Body of pancreas (tissue), 4 donors: Measurements from ENCODE around the gene BARD1. TPM values are rescaled to one million over a fixed set of nuclear protein-coding genes. Genes with fewer than 3 reads are reported as not detected.

ENCODE experiments used
- ATAC-seq: fragments of 150-250 bp; one replicate; pipeline ENCODE4 v1.9.1; 2016
- DNase-seq, 4 donors: peaks; one replicate each; pipeline ENCODE4 v3.0.0-alpha.2; 2019
- H3K27ac ChIP-seq, 4 donors: fragments of 200-600 bp; sonication (generic); 1 replicate in 3 of 4; 2 replicates in 1 of 4; pipeline versions ENCODE4 v1.5.1 to v1.6.1; 2016 to 2019; ENCODE audit warnings: mild to moderate bottlenecking in 1 of 4, mixed read lengths in 1 of 4, moderate library complexity in 1 of 4
- H3K27me3 ChIP-seq, 2 donors: fragments of 200-600 bp; sonication (generic); one replicate each; pipeline ENCODE4 v1.6.0; 2016; ENCODE audit warnings: mild to moderate bottlenecking in 1 of 2
- H3K36me3 ChIP-seq, 2 donors: fragments of 200-600 bp; sonication (generic); replicated peaks in 1 of 2; 2 replicates each; pipeline ENCODE4 v1.5.1; 2016; ENCODE audit warnings: low read depth in 2 of 2; ENCODE audit not compliant: insufficient read depth in 1 of 2
- H3K4me1 ChIP-seq: fragments of 200-600 bp; sonication (generic); one replicate; pipeline ENCODE4 v1.6.0; 2016
- H3K4me3 ChIP-seq, 2 donors: fragments of 200-600 bp; sonication (generic); 1 replicate in 1 of 2; 2 replicates in 1 of 2; pipeline ENCODE4 v1.5.1; 2016 to 2019
- H3K9me3 ChIP-seq, 3 donors: fragments of 200-600 bp; sonication (generic); 1 replicate in 2 of 3; 2 replicates in 1 of 3; pipeline ENCODE4 v1.5.1; 2016
- CTCF ChIP-seq, 7 experiments: fragments of 450-650 bp in 4 of 7; fragments of 200-600 bp in 3 of 7; sonication (generic) in 3 of 7; IDR thresholded peaks; one replicate each; pipeline ENCODE4 v1.5.1; 2016 to 2019; ENCODE audit warnings: antibody characterized with exemption in 7 of 7
- POLR2A ChIP-seq, 3 donors: fragments of 450-650 bp; IDR thresholded peaks; one replicate each; pipeline ENCODE4 v1.6.1; 2016; ENCODE audit warnings: antibody characterized with exemption in 3 of 3, mild to moderate bottlenecking in 2 of 3
- WGBS, 2 donors: methylation state at CpG; one replicate each; pipeline ENCODE4 v1.1.5; 2017; 5-methylcytosine and 5-hydroxymethylcytosine counted together
- intact Hi-C: fragments of 100-400 bp; cut with DNase I; formaldehyde crosslinking; loops from one replicate; pipeline ENCODE4 v1.15.1; 2023
- total RNA-seq, 2 donors: library from RNA; depleted of rRNA; stranded (reverse); fragments of >200 nt; gene quantifications; one replicate each; pipeline ENCODE4 v1.1.0, GENCODE V29; 2016

The BARD1 gene
- total RNA-seq, 2 donors from 2014 or later = 4.4 to 5.9 TPM

- ATAC-seq = peak; percentile 92
- peak; percentile 99 to 100 (median 100) for DNase-seq
- no peaks in the 10 kb centered on the region for H3K9me3 ChIP-seq
- intact Hi-C loops = no loop called here
- peak overlapping the region; percentile 76 to 96 (median 94) for H3K27ac ChIP-seq
- H3K4me3 ChIP-seq = peak overlapping the region; percentile 5 to 76
- no peaks in the 10 kb centered on the region for H3K36me3 ChIP-seq
- 0 to 2% methylated on average over 38 to 44 of the region's 63 CpGs for WGBS, 2 donors
- peaks cover 4% of the 10 kb centered on the region for H3K4me1 ChIP-seq
- TF ChIP-seq POLR2A (IDR thresholded peaks at IDR 0.05) = peak; percentile 21 to 68 (median 60)
- TF ChIP-seq CTCF (IDR thresholded peaks at IDR 0.05) = no peak
- no peaks in the 10 kb centered on the region for H3K27me3 ChIP-seq
These were observed 475 bp upstream of the BARD1 start for GRCh38 chr2:214809751-214810564.

- no peaks in the 10 kb centered on the region for H3K27me3 ChIP-seq
- no peak for DNase-seq
- H3K4me1 ChIP-seq = peaks cover 4% of the 10 kb centered on the region
- no peaks in the 10 kb centered on the region for H3K9me3 ChIP-seq
- intact Hi-C loops = no loop called here
- ATAC-seq = no peak
- peak overlapping the region in 1 of 4 donors; percentile 96 for H3K27ac ChIP-seq
- no peaks in the 10 kb centered on the region for H3K36me3 ChIP-seq
- H3K4me3 ChIP-seq = peak overlapping the region in 1 of 2 donors; percentile 76
- no peak for TF ChIP-seq POLR2A (IDR thresholded peaks at IDR 0.05)
- no peak for TF ChIP-seq CTCF (IDR thresholded peaks at IDR 0.05)
- 14 to 16% methylated on average over 3 of the region's 3 CpGs for WGBS, 2 donors
These were observed 1.8 kb downstream of the BARD1 start for GRCh38 chr2:214807653-214808052.

- Histone ChIP-seq H3K4me1 (peaks cover 7% of the 10 kb centered on the region), H3K27me3 (no peaks in the 10 kb centered on the region), H3K36me3 (no peaks in the 10 kb centered on the region), H3K9me3 (no peaks in the 10 kb centered on the region), H3K27ac (no peak overlapping the region), H3K4me3 (no peak overlapping the region)
- no peak for DNase-seq
- ATAC-seq = no peak
- TF ChIP-seq POLR2A (IDR thresholded peaks at IDR 0.05) = no peak
- TF ChIP-seq CTCF (IDR thresholded peaks at IDR 0.05) = no peak
- intact Hi-C loops = no loop called here
- 84 to 89% methylated on average over 3 of the region's 3 CpGs for WGBS, 2 donors
These were observed 7.6 kb downstream of the BARD1 start for GRCh38 chr2:214801768-214802397.

GRCh38 chr2:214801068-214801467 is 8.4 kb downstream of the BARD1 start:
- ATAC-seq (no peak), DNase-seq (no peak)
- Histone ChIP-seq H3K27me3 (no peaks in the 10 kb centered on the region), H3K4me1 (peaks cover 7% of the 10 kb centered on the region), H3K36me3 (no peaks in the 10 kb centered on the region), H3K4me3 (no peak overlapping the region), H3K27ac (no peak overlapping the region), H3K9me3 (no peaks in the 10 kb centered on the region)
- WGBS, 2 donors = 92% methylated on average over 2 of the region's 2 CpGs
- no peak for TF ChIP-seq POLR2A (IDR thresholded peaks at IDR 0.05)
- no peak for TF ChIP-seq CTCF (IDR thresholded peaks at IDR 0.05)
- intact Hi-C loops = no loop called here
